Right ventricle myocardium superior (tissue), 1 donor: ENCODE data around the gene CLCNKA. TPM values are rescaled to one million over a fixed set of nuclear protein-coding genes. Genes with fewer than 3 reads are reported as not detected.
"Not testable (repeated sequence)": the region's sequence is repeated elsewhere in the genome, so short reads cannot be mapped to it uniquely, and the experiment has no call there.

Experiments used
- ATAC-seq: fragments of 200-7000 bp; cut with Tn5 transposase; one replicate; pipeline ENCODE4 v1.9.1; 2020; ENCODE audit warnings: mild to moderate bottlenecking; ENCODE audit not compliant: poor library complexity
- DNase-seq: peaks from one replicate; pipeline ENCODE4 v3.0.0-alpha.2; 2020
- intact Hi-C: fragments of 100-400 bp; cut with DNase I; formaldehyde crosslinking; loops from one replicate; pipeline ENCODE4 v1.11.2; 2022
- total RNA-seq: library from RNA; stranded (reverse); fragmentation: NEBNext Ultra II Directional; extraction: Animal tissue kit (Norgen Biotek cat#: 25700); gene quantifications from one replicate; pipeline ENCODE4 v1.2.1, GENCODE V29; 2021
- donor health status: DM: no; HTN: yes; CAD: no; lungs with severe emphysema.

CLCNKA gene
- total RNA-seq, 1 donor from 2014 or later = 0.35 TPM

GRCh38 chr1:15994590-15995351 is 27.1 kb upstream of the CLCNKA start:
- DNase-seq (peak; percentile 75), ATAC-seq (peak; percentile 91)
- intact Hi-C loops = loop anchor here (5.0 to 10.0 kb wide), 3 partner anchors 177 to 202 kb away; no protein-coding TSS in a partner anchor

DNA sequence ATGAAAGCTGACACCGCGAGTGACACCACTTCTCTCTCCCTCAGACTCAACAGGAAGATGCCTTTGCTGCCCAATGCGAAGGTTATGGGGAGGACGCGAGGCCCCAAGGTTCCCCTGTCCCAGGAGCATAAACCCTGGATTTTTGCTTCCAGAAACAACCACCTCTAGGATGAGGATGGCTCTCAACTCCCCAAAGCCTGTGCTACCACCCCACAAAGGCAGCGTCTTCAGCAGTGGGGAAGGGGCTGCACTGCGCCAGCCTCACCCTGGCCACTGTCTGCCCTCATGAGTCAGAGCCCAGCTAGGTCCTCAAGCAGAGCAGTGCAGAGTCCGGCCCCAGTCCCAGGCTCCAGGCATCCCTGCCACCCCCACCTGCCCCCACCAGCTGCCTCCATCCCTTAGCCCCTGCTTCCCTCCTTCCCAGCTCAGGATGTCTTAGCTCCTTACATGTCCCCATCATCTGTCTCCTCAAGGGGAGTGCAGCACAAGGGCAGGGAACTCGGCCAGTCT is 24.7 kb upstream of the CLCNKA start:
- DNase-seq = no peak
- intact Hi-C loops = loop anchor here (10.0 kb wide), 1 partner anchor 198 kb away; no protein-coding TSS in a partner anchor
- no peak for ATAC-seq

GRCh38 chr1:15997637-15998280 is 24.1 kb upstream of the CLCNKA start:
- no peak for DNase-seq
- no peak for ATAC-seq
- intact Hi-C loops = loop anchor here (10.0 kb wide), 1 partner anchor 197 kb away; no protein-coding TSS in a partner anchor

DNA sequence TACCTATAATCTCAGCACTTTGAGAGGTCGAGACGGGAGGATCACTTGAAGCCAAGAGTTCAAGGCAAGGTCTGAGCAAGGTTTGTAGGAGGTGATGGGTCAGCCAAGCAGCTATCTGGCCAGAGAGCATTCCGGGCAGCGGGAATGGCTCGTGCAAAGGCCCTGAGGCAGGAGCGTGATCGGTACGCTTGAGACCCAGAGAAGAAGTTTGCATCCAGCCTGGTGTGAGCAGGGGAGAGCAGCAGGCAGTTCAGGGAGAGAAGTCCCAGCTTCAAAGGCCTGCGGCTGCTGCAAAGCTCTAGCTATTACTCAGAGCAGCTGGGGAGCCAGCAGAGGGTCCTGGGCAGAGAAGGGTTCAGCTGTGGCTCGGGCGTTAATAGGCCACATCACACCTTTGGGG is 22.9 kb upstream of the CLCNKA start:
- no peak for ATAC-seq

GRCh38 chr1:16001274-16001673 is 20.6 kb upstream of the CLCNKA start:
- ATAC-seq, intact Hi-C loops, DNase-seq: not testable (repeated sequence)

More for the DNA sequence above, 22.9 kb upstream of the CLCNKA start:
- DNase-seq = no peak
- intact Hi-C loops = loop anchor here (10.0 kb wide), 1 partner anchor 196 kb away; no protein-coding TSS in a partner anchor

DNA sequence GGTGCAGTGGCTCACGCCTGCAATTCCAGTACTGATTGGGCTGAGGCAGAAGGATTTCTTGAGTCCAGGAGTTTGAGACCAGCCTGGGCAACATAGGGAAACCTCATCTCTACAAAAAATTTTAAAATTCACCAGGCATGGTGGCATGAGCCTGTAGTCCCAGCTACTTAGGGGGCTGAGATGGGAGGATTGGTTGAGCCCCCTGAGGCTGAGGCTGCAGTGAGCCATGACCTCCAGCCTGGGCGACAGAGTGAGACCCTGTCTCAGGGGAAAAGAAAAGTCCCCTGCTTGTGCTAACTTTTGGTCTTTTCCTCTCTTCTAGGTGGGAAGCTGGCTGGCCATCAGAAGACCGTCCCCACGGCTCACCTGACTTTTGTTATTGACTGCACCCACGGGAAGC is 16.2 kb upstream of the CLCNKA start:
- DNase-seq (no peak), ATAC-seq (no peak)
- intact Hi-C loops = loop anchor here (5.0 kb wide), 1 partner anchor 52 kb away; no protein-coding TSS in a partner anchor

DNA sequence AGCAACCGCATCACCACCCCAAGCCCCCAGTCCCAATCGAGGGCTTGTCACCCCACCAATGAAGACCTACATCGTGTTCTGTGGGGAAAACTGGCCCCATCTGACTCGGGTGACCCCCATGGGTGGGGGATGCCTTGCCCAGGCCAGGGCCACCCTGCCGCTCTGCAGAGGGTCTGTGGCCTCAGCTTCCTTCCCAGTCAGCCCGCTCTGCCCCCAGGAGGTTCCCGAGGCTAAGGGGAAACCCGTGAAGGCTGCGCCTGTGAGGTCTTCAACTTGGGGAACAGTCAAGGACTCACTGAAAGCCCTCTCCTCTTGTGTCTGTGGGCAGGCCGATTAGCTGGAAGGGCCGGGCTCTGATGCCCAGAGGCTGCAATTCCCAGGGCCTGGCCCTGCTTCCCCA is 15.8 kb upstream of the CLCNKA start:
- intact Hi-C loops = loop anchor here (5.0 kb wide), 1 partner anchor 51 kb away; no protein-coding TSS in a partner anchor

DNA sequence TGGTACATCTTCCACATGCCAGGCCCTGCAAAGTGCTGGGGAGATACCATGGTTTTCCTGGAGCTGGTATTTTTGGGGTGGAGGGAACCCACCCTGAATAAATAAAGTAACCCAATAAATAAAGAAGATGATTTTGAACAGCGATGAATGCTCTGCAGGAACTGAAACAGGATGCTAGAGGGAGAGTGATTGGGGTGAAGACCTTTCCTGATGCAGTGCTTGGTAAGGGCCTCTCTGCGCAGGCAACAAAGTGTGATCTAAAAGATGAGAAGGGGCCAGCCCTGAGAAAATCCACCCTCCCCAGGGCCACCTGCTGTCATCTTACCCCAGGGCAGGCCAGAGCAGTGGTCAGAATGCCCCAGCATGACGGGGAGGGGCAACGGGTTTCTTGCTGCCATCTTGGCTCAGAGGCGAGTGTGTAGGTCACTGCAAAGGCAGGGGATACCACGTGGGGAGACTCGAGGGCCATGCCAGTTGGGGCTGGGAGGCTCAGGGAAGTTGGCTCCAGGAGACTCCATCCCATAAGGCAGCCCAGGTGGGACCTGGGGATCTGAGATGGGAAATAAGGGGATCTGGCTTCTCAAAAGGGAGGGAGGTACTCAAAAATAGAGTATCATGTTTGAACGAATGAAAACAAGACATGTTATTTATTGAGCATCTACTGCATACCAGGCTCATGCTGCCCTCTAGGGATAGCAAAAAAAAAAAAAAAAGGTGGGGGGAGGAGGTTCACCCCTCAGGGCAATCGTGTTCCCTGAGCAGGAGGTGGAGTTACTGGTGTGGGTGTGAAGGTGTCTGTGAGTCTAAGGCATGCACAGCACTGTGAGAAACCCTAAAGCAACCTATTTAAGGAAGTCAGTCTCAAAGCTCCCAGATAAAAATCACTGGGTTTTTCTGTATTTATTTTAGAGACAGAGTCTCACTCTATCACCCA is 15.0 kb upstream of the CLCNKA start:
- intact Hi-C loops = loop anchor here (5.0 kb wide), 1 partner anchor 50 kb away; no protein-coding TSS in a partner anchor
- ATAC-seq = no peak
- DNase-seq = no peak

More for the DNA sequence above, 15.8 kb upstream of the CLCNKA start:
- ATAC-seq = no peak
- no peak for DNase-seq

DNA sequence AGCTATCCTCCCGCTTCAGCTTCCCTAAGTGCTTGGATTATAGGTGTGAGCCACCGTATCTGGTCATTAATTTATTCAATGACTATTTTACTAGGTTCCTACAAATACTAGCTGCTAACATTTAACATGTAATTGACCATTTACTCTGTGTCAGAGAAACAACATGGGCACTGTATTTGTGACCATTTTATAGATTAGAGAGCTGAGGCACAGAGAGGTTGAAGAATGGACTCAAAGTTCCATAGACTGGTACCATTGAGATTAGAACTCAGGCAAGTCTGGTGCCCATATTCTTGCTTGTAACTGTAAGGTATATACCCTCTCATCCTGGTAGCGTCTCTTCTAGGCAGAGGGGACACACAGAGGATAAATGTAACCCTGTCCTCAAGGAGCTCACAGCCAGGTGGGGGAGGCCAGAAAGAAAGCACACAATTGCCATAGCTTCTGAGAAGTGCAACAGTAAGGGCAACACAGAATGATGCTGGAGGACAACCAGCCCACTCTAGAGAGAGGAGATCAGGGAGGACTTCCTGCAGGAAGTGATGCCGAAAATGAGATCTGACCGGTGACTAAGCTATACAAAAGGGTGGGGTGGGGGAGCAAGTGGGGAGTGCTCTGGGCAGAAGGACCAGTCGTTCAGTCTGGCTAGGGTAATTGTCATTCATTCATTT is 14.0 kb upstream of the CLCNKA start:
- DNase-seq (no peak), ATAC-seq (no peak)
- intact Hi-C loops = loop anchor here (5.0 kb wide), 1 partner anchor 49 kb away; no protein-coding TSS in a partner anchor

DNA sequence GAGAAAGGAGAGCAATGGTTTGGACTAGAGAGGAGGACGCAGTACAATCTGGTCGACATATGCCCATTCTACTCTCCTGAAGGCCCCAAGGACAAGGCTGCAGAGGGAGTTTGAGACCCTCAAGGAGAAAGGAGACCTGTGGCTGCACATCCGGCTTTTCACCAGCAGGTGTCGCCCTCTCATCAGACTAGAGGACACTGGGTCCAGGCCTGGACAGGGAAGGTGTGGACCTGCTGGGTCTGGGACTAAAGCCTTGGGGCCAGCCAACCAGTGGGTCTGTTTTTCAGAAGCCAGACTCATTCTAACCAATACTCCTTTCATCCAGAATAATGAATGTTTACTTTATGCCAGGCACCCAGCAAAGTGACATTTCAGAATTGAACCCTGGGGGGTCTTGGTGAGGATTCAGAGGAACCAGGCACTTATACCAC is 12.8 kb upstream of the CLCNKA start:
- ATAC-seq = no peak
- intact Hi-C loops = loop anchor here (5.0 kb wide), 1 partner anchor 48 kb away; no protein-coding TSS in a partner anchor

GRCh38 chr1:16009678-16010077 is 12.2 kb upstream of the CLCNKA start:
- peak; percentile 29 for DNase-seq
- intact Hi-C loops = loop anchor here (5.0 kb wide), 1 partner anchor 48 kb away; no protein-coding TSS in a partner anchor

More for the DNA sequence above, 12.8 kb upstream of the CLCNKA start:
- DNase-seq = peak; percentile 88

DNA sequence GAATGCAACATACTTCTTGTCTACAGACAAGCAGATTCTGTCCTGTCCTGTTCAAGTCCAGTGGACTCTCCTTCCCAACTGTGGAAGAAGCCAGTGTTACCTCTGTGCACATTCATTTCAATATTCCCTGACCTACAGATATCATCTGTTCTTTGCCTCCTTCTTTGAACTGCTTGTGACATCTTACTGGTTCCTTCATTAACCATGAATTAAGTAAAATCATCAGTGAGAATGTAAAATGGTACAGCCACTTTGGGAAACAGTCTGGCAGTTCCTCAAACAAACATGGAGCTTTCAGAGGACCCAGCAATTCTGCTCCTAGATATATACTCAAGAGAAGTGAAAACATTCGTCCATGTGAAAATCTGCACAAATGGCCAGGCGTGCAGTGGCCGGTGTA is 11.0 kb upstream of the CLCNKA start:
- ATAC-seq (no peak), DNase-seq (no peak)
- intact Hi-C loops = no loop called here

More at GRCh38 chr1:16009678-16010077, 12.2 kb upstream of the CLCNKA start:
- ATAC-seq = no peak

DNA sequence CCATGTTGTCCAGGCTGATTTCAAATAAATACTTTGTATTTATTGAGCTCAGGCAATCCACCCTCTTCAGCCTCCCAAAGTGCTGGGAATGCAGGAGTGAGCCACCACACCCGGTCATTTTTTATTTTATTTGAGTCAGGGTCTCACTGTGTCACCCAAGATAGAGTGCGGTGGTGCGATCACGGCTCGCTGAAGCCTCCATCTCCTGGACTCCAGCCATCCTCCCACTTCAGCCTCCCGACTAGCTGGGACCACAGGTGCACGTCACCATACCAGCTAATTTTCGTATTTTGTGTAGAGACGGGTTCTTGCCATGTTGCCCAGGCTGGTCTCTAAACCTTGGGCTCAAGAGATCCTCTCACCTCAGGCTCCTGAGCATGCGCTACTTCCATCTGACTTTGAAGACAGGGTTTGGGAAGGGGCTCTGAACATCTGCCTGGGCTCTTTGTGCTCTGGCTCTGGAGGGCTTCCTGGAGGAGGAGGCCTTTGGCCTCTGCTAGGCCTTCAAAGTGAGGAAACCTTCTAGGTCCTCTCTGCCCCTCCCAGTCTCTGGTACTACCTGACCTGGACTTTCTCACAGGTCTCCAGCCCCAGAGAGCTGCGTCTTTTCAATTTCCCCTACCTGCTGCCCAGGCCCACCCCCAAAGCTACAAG is 9.8 kb upstream of the CLCNKA start:
- intact Hi-C loops = no loop called here
- DNase-seq (peak; percentile 36), ATAC-seq (no peak)

- intact Hi-C loops = no loop called here
- ATAC-seq (peak; percentile 40), DNase-seq (peak; percentile 85)
Observed at GRCh38 chr1:16012590-16013219, 9.1 kb upstream of the CLCNKA start.

- ATAC-seq (peak; percentile 26), DNase-seq (peak; percentile 79)
- intact Hi-C loops = no loop called here
Observed at GRCh38 chr1:16013220-16013907, 8.5 kb upstream of the CLCNKA start.

DNA sequence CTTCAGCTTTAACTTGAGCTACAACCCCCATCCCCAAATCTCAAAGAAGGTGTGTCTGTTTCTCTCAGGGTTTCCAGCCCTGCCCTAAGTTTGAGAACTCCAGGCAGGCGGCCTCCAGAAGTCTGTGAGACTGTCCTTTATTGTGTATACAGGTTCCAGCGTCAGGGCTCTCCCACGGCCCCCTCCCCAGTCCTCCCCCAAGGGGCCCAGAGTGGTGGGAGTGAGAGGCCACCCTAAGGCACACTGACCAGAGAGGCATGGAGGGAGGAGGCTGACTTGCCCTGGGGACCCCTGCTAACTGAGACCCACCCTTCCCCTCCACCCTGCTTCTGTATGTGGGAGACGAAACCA is 8.0 kb upstream of the CLCNKA start:
- DNase-seq (peak; percentile 42), ATAC-seq (peak; percentile 0)
- intact Hi-C loops = no loop called here
